Calu3 (cell line): ENCODE results near the gene LDHB. TPM values are rescaled to one million over a fixed set of nuclear protein-coding genes. Genes with fewer than 3 reads are reported as not detected.

ENCODE experiments used
- BruUV-seq: library from RNA; stranded (reverse); fragments of 400-500 nt; replicated peaks from 2 replicates; lab custom pipeline; 2021; lab: Mats Ljungman, UMichigan
- CTCF ChIA-PET: fragments of 300-600 bp; sonication (Branson Sonifier 250); formaldehyde crosslinking; loops from one replicate; lab custom pipeline; 2022; ENCODE audit warnings: antibody characterized with exemption; lab: Charles Lee
- DNase-seq: peaks from one replicate; pipeline ENCODE4 v3.0.0; 2022
- H3K27ac Mint-ChIP-seq: one replicate; pipeline ENCODE4 v1.8.0; 2022; ENCODE audit warnings: mixed read lengths; ENCODE audit not compliant: unreplicated experiment
- H3K27me3 Mint-ChIP-seq: one replicate; pipeline ENCODE4 v1.8.0; 2022; ENCODE audit warnings: mixed read lengths; ENCODE audit not compliant: unreplicated experiment
- H3K36me3 Mint-ChIP-seq: one replicate; pipeline ENCODE4 v1.8.0; 2022; ENCODE audit warnings: mild to moderate bottlenecking, moderate library complexity, mixed read lengths; ENCODE audit not compliant: insufficient read depth, unreplicated experiment
- H3K4me1 Mint-ChIP-seq: one replicate; pipeline ENCODE4 v1.8.0; 2022; ENCODE audit warnings: mild to moderate bottlenecking, low read depth, mixed read lengths; ENCODE audit not compliant: unreplicated experiment
- H3K4me3 Mint-ChIP-seq: one replicate; pipeline ENCODE4 v1.8.0; 2022; ENCODE audit warnings: mild to moderate bottlenecking, low read depth, moderate library complexity, mixed read lengths; ENCODE audit not compliant: unreplicated experiment
- H3K9me3 Mint-ChIP-seq: one replicate; pipeline ENCODE4 v1.8.0; 2022; ENCODE audit warnings: low read depth, mixed read lengths; ENCODE audit not compliant: unreplicated experiment
- CTCF ChIP-seq: fragments of 200-600 bp; IDR thresholded peaks from one replicate; pipeline ENCODE4 v1.8.0; 2022; ENCODE audit warnings: antibody characterized with exemption; ENCODE audit not compliant: unreplicated experiment
- intact Hi-C: fragments of 100-400 bp; cut with micrococcal nuclease; formaldehyde crosslinking; loops from one replicate; pipeline ENCODE4 v1.10.0; 2022; ENCODE audit not compliant: unreplicated experiment
- total RNA-seq: library from RNA; stranded (reverse); gene quantifications from 2 replicates; pipeline ENCODE4 v1.2.3, GENCODE V29; 2022

LDHB gene
- total RNA-seq, 1 experiment from 2014 or later = 826 TPM

- no peak for TF ChIP-seq CTCF
- H3K9me3 Mint-ChIP-seq = no peaks in the 10 kb centered on the region
- H3K27ac Mint-ChIP-seq = no peak overlapping the region
- no TSS peak for BruUV-seq
- DNase-seq = no peak
- no peaks in the 10 kb centered on the region for H3K27me3 Mint-ChIP-seq
- H3K36me3 Mint-ChIP-seq = no peaks in the 10 kb centered on the region
- CTCF ChIA-PET = no interaction called here
- H3K4me3 Mint-ChIP-seq = no peak overlapping the region
- H3K4me1 Mint-ChIP-seq = no peaks in the 10 kb centered on the region
- intact Hi-C loops = no loop called here
Observed at GRCh38 chr12:21585485-21585884, 72.2 kb downstream of the LDHB start.

Other genes with a start within 250 kb of the LDHB start
- 18.3 and 19.3 TPM in 2 replicates for gene PYROXD1, start 220.2 kb downstream of the LDHB start, total RNA-seq
- 28.0 and 32.1 TPM in 2 replicates for gene RECQL, start 156.2 kb downstream of the LDHB start, total RNA-seq
- 30.7 and 37.1 TPM in 2 replicates for gene GOLT1B, start 156.1 kb downstream of the LDHB start, total RNA-seq
- gene SPX, start 131.5 kb downstream of the LDHB start, total RNA-seq = 0.20 TPM in 1 of 2 replicates, not detected in the other
- gene GYS2, start 53.0 kb downstream of the LDHB start, total RNA-seq = not detected in 2 replicates
- not detected in 2 replicates for gene KCNJ8, start 116.9 kb upstream of the LDHB start, total RNA-seq